Measurements from ENCODE around the gene MAP3K20. TPM values are rescaled to one million over a fixed set of nuclear protein-coding genes. Genes with fewer than 3 reads are reported as not detected.

Gene MAP3K20
- total and polyA plus RNA-seq, 2 donors (not counting 3 experiments of a cell fraction or from before 2014, with no cell fraction given), result 7.8 to 31.5 TPM

- Histone ChIP-seq H4K20me1 (replicated peaks; ENCODE audit: control insufficient read depth, extremely low read depth, insufficient read depth, low read length) (no peaks in the 10 kb centered on the region), H3K4me1 (ENCODE audit: control insufficient read depth, extremely low read depth, insufficient read depth, low read length) (no peaks in the 10 kb centered on the region), H3K27ac (ENCODE audit: insufficient read depth, low read depth, low read length) (no peak overlapping the region), H3K36me3 (ENCODE audit: control insufficient read depth in 2 of 2, extremely low read depth in 1 of 2, insufficient read depth in 2 of 2, low read length in 2 of 2) (no peaks in the 10 kb centered on the region), H2AFZ (ENCODE audit: low read depth, low read length) (no peak overlapping the region), H3K4me3 (replicated peaks in 1 of 3; ENCODE audit: insufficient read depth in 1 of 3, low read depth in 1 of 3, low read length in 3 of 3) (no peak overlapping the region), H3K9me3 (replicated peaks; ENCODE audit: control insufficient read depth, insufficient read depth, low read length) (no peaks in the 10 kb centered on the region), H3K9ac (replicated peaks; ENCODE audit: extremely low read depth, insufficient read depth, low read length) (no peak overlapping the region), H3K79me2 (ENCODE audit: control insufficient read depth, insufficient read depth, low read length) (no peaks in the 10 kb centered on the region), H3K4me2 (ENCODE audit: insufficient read depth, low read length) (no peak overlapping the region), H3K9me1 (replicated peaks; ENCODE audit: control insufficient read depth, extremely low read depth, insufficient read depth, low read length) (no peaks in the 10 kb centered on the region), H3K27me3 (ENCODE audit: control insufficient read depth in 2 of 2, insufficient read depth in 2 of 2, low read length in 2 of 2) (peaks cover 0 to 3% of the 10 kb centered on the region in 2 experiments)
- DNase-seq (ENCODE audit: low read depth, low spot score) (no peak), FAIRE-seq (no peak)
- CTCF ChIA-PET, result interaction anchor here (0.8 to 1.5 kb wide), 3 partner anchors 32 to 1079 kb away, joined by 3 read pairs; no protein-coding TSS in a partner anchor
- no TSS peak for BruUV-seq (replicated peaks)
- intact Hi-C loops (cut with micrococcal nuclease) (no loop called here), dilution Hi-C loops (cut with MboI; ENCODE audit: extremely low pct_ligation_motif_present, low sequenced_read_pairs) (no loop called here)
- no peak for TF ChIP-seq EZH2 (IDR thresholded peaks at IDR 0.05; ENCODE audit: borderline replicate concordance, low read depth, low read length, severe bottlenecking)
- TF ChIP-seq FOS (IDR thresholded peaks at IDR 0.05; ENCODE audit: borderline replicate concordance, insufficient read depth, low read length), result no peak
- TF ChIP-seq MAX (IDR thresholded peaks at IDR 0.05; ENCODE audit: insufficient read depth, insufficient read length), result no peak
- no peak for TF ChIP-seq POLR2A (IDR thresholded peaks at IDR 0.05; ENCODE audit: low read depth, low read length)
- no peak for TF ChIP-seq JUN (IDR thresholded peaks at IDR 0.05; ENCODE audit: borderline replicate concordance, insufficient read depth, insufficient read length, low read depth)
- no peak for TF ChIP-seq POLR2AphosphoS5 (IDR thresholded peaks at IDR 0.05; ENCODE audit: insufficient read depth, low read depth, low read length)
- no peak for TF ChIP-seq GATA2 (IDR thresholded peaks at IDR 0.05; ENCODE audit: insufficient read depth, insufficient read length, low read depth, low read length)
- no peak for TF ChIP-seq MYC (IDR thresholded peaks at IDR 0.05; ENCODE audit: low read depth, low read length)
- TF ChIP-seq CTCF (IDR thresholded peaks at IDR 0.05; ENCODE audit: extremely low read depth in 1 of 2, insufficient read depth in 1 of 2, low read depth in 1 of 2, low read length in 2 of 2), result no peak
- POLR2A ChIA-PET, result no interaction called here
Observed at GRCh38 chr2:173271135-173271534, 195.5 kb downstream of the MAP3K20 start.
